ENCODE results near the gene PPP3R1.

PPP3R1 gene

GRCh38 chr2:68196120-68196716, 56.1 kb downstream of the PPP3R1 start:
- Histone ChIP-seq H2BK15ac (ENCODE audit: low read depth, poor library complexity, severe bottlenecking) (no peak overlapping the region), H2BK5ac (ENCODE audit: low read depth, low read length, poor library complexity, severe bottlenecking) (no peak overlapping the region), H3K14ac (ENCODE audit: low read length in 2 of 2) (no peak overlapping the region), H3K4me1 (ENCODE audit: control insufficient read depth, insufficient read depth, low read depth, low read length) (no peaks in the 10 kb centered on the region), H2BK120ac (ENCODE audit: low read depth, low read length) (no peak overlapping the region), H3K79me1 (replicated peaks; ENCODE audit: low read length, poor library complexity, severe bottlenecking) (peaks cover 4% of the 10 kb centered on the region), H3K9me3 (ENCODE audit: control insufficient read depth, low read length) (no peaks in the 10 kb centered on the region), H2AK5ac (ENCODE audit: low read length, severe bottlenecking) (no peak overlapping the region), H3K4ac (ENCODE audit: low read depth in 1 of 2, low read length in 2 of 2) (no peak overlapping the region), H3K27ac (ENCODE audit: low read length, poor library complexity, severe bottlenecking) (no peak overlapping the region), H3K27me3 (ENCODE audit: control insufficient read depth in 1 of 2, insufficient read depth in 1 of 2, low read length in 2 of 2) (no peaks in the 10 kb centered on the region), H4K8ac (ENCODE audit: low read length) (no peak overlapping the region), H3K4me2 (ENCODE audit: low read length, poor library complexity, severe bottlenecking) (no peak overlapping the region), H3K23ac (ENCODE audit: low read length in 2 of 2) (no peak overlapping the region), H3K18ac (ENCODE audit: low read depth in 1 of 2, low read length in 2 of 2) (no peak overlapping the region), H3K36me3 (ENCODE audit: control insufficient read depth in 1 of 2, insufficient read depth in 2 of 2, low read depth in 1 of 2, low read length in 2 of 2) (no peaks in the 10 kb centered on the region), H2AFZ (ENCODE audit: low read depth, low read length) (no peak overlapping the region), H2BK12ac (ENCODE audit: low read length in 2 of 2) (no peak overlapping the region), H3K9ac (ENCODE audit: low read length) (peak overlapping the region; percentile 81), H3K4me3 (ENCODE audit: insufficient read depth in 1 of 2, low read depth in 1 of 2, low read length in 2 of 2) (no peak overlapping the region), H4K91ac (ENCODE audit: low read length) (no peak overlapping the region)
- no peak for DNase-seq
- 100% methylated on average over 1 of the region's 4 CpGs for WGBS

GRCh38 chr2:68195096-68195495, 57.2 kb downstream of the PPP3R1 start:
- Histone ChIP-seq H2BK12ac (ENCODE audit: low read length in 2 of 2) (no peak overlapping the region), H3K79me1 (replicated peaks; ENCODE audit: low read length, poor library complexity, severe bottlenecking) (peaks cover 3% of the 10 kb centered on the region), H4K8ac (ENCODE audit: low read length) (no peak overlapping the region), H3K4me2 (ENCODE audit: low read length, poor library complexity, severe bottlenecking) (no peak overlapping the region), H2BK5ac (ENCODE audit: low read depth, low read length, poor library complexity, severe bottlenecking) (no peak overlapping the region), H3K4me3 (ENCODE audit: insufficient read depth in 1 of 2, low read depth in 1 of 2, low read length in 2 of 2) (no peak overlapping the region), H3K27me3 (ENCODE audit: control insufficient read depth in 1 of 2, insufficient read depth in 1 of 2, low read length in 2 of 2) (no peaks in the 10 kb centered on the region), H3K14ac (ENCODE audit: low read length in 2 of 2) (no peak overlapping the region), H3K9ac (ENCODE audit: low read length) (peak overlapping the region; percentile 81), H3K36me3 (ENCODE audit: control insufficient read depth in 1 of 2, insufficient read depth in 2 of 2, low read depth in 1 of 2, low read length in 2 of 2) (no peaks in the 10 kb centered on the region), H3K27ac (ENCODE audit: low read length, poor library complexity, severe bottlenecking) (no peak overlapping the region), H4K91ac (ENCODE audit: low read length) (no peak overlapping the region), H3K9me3 (ENCODE audit: control insufficient read depth, low read length) (no peaks in the 10 kb centered on the region), H3K4me1 (ENCODE audit: control insufficient read depth, insufficient read depth, low read depth, low read length) (no peaks in the 10 kb centered on the region), H2AK5ac (ENCODE audit: low read length, severe bottlenecking) (no peak overlapping the region), H3K23ac (ENCODE audit: low read length in 2 of 2) (no peak overlapping the region), H3K18ac (ENCODE audit: low read depth in 1 of 2, low read length in 2 of 2) (no peak overlapping the region), H2BK120ac (ENCODE audit: low read depth, low read length) (no peak overlapping the region), H3K4ac (ENCODE audit: low read depth in 1 of 2, low read length in 2 of 2) (no peak overlapping the region), H2AFZ (ENCODE audit: low read depth, low read length) (no peak overlapping the region), H2BK15ac (ENCODE audit: low read depth, poor library complexity, severe bottlenecking) (no peak overlapping the region)
- no peak for DNase-seq

- H3K23ac ChIP-seq (ENCODE audit: low read length in 2 of 2) = no peak overlapping the region
- no peak overlapping the region for H3K14ac ChIP-seq (ENCODE audit: low read length in 2 of 2)
- no peaks in the 10 kb centered on the region for H3K27me3 ChIP-seq (ENCODE audit: control insufficient read depth in 1 of 2, insufficient read depth in 1 of 2, low read length in 2 of 2)
- no peak overlapping the region for H2AFZ ChIP-seq (ENCODE audit: low read depth, low read length)
- H3K4me1 ChIP-seq (ENCODE audit: control insufficient read depth, insufficient read depth, low read depth, low read length) = no peaks in the 10 kb centered on the region
- no peak overlapping the region for H2BK120ac ChIP-seq (ENCODE audit: low read depth, low read length)
- no peak overlapping the region for H3K4ac ChIP-seq (ENCODE audit: low read depth in 1 of 2, low read length in 2 of 2)
- H4K8ac ChIP-seq (ENCODE audit: low read length) = no peak overlapping the region
- WGBS = 90% methylated on average over 2 of the region's 4 CpGs
- H3K18ac ChIP-seq (ENCODE audit: low read depth in 1 of 2, low read length in 2 of 2) = no peak overlapping the region
- H3K9ac ChIP-seq (ENCODE audit: low read length) = peak overlapping the region; percentile 81
- no peak overlapping the region for H3K4me2 ChIP-seq (ENCODE audit: low read length, poor library complexity, severe bottlenecking)
- no peak overlapping the region for H2AK5ac ChIP-seq (ENCODE audit: low read length, severe bottlenecking)
- peak overlapping the region in 1 of 2 experiments; percentile 40 for H3K4me3 ChIP-seq (ENCODE audit: insufficient read depth in 1 of 2, low read depth in 1 of 2, low read length in 2 of 2)
- H4K91ac ChIP-seq (ENCODE audit: low read length) = no peak overlapping the region
- no peak overlapping the region for H2BK15ac ChIP-seq (ENCODE audit: low read depth, poor library complexity, severe bottlenecking)
- H2BK5ac ChIP-seq (ENCODE audit: low read depth, low read length, poor library complexity, severe bottlenecking) = no peak overlapping the region
- H3K79me1 ChIP-seq (replicated peaks; ENCODE audit: low read length, poor library complexity, severe bottlenecking) = peaks cover 3% of the 10 kb centered on the region
- H3K36me3 ChIP-seq (ENCODE audit: control insufficient read depth in 1 of 2, insufficient read depth in 2 of 2, low read depth in 1 of 2, low read length in 2 of 2) = no peaks in the 10 kb centered on the region
- peak; percentile 33 for DNase-seq
- H3K27ac ChIP-seq (ENCODE audit: low read length, poor library complexity, severe bottlenecking) = no peak overlapping the region
- no peaks in the 10 kb centered on the region for H3K9me3 ChIP-seq (ENCODE audit: control insufficient read depth, low read length)
- no peak overlapping the region for H2BK12ac ChIP-seq (ENCODE audit: low read length in 2 of 2)
Observed at GRCh38 chr2:68193787-68194372, 58.5 kb downstream of the PPP3R1 start.

- Histone ChIP-seq H3K27ac (ENCODE audit: low read length, poor library complexity, severe bottlenecking) (no peak overlapping the region), H4K8ac (ENCODE audit: low read length) (no peak overlapping the region), H3K9me3 (ENCODE audit: control insufficient read depth, low read length) (no peaks in the 10 kb centered on the region), H2BK5ac (ENCODE audit: low read depth, low read length, poor library complexity, severe bottlenecking) (no peak overlapping the region), H3K4me3 (ENCODE audit: insufficient read depth in 1 of 2, low read depth in 1 of 2, low read length in 2 of 2) (peak overlapping the region in 1 of 2 experiments; percentile 40), H2AFZ (ENCODE audit: low read depth, low read length) (no peak overlapping the region), H3K9ac (ENCODE audit: low read length) (peak overlapping the region; percentile 81), H3K4me1 (ENCODE audit: control insufficient read depth, insufficient read depth, low read depth, low read length) (no peaks in the 10 kb centered on the region), H2BK15ac (ENCODE audit: low read depth, poor library complexity, severe bottlenecking) (no peak overlapping the region), H3K4ac (ENCODE audit: low read depth in 1 of 2, low read length in 2 of 2) (no peak overlapping the region), H2AK5ac (ENCODE audit: low read length, severe bottlenecking) (no peak overlapping the region), H3K18ac (ENCODE audit: low read depth in 1 of 2, low read length in 2 of 2) (no peak overlapping the region), H2BK120ac (ENCODE audit: low read depth, low read length) (no peak overlapping the region), H3K36me3 (ENCODE audit: control insufficient read depth in 1 of 2, insufficient read depth in 2 of 2, low read depth in 1 of 2, low read length in 2 of 2) (no peaks in the 10 kb centered on the region), H3K4me2 (ENCODE audit: low read length, poor library complexity, severe bottlenecking) (no peak overlapping the region), H3K79me1 (replicated peaks; ENCODE audit: low read length, poor library complexity, severe bottlenecking) (peaks cover 3% of the 10 kb centered on the region), H3K23ac (ENCODE audit: low read length in 2 of 2) (no peak overlapping the region), H3K27me3 (ENCODE audit: control insufficient read depth in 1 of 2, insufficient read depth in 1 of 2, low read length in 2 of 2) (no peaks in the 10 kb centered on the region), H4K91ac (ENCODE audit: low read length) (no peak overlapping the region), H3K14ac (ENCODE audit: low read length in 2 of 2) (no peak overlapping the region), H2BK12ac (ENCODE audit: low read length in 2 of 2) (no peak overlapping the region)
- no peak for DNase-seq
- 94% methylated on average over 3 of the region's 3 CpGs for WGBS
Observed at GRCh38 chr2:68193144-68193543, 59.2 kb downstream of the PPP3R1 start.
